ENCODE data around the gene ADCY7.

Gene ADCY7

GRCh38 chr16:50303041-50303604 is 36.8 kb downstream of the ADCY7 start:
- DNase-seq (ENCODE audit: low read depth): no peak
- no peak for TF ChIP-seq CTCF (IDR thresholded peaks at IDR 0.05; ENCODE audit: control insufficient read depth, extremely low read depth, insufficient read depth)

GRCh38 chr16:50303605-50304466 is 37.5 kb downstream of the ADCY7 start:
- no peak for DNase-seq (ENCODE audit: low read depth)
- no peak overlapping the region for H3K4me3 ChIP-seq (ENCODE audit: low read depth, low read length)
- TF ChIP-seq CTCF (IDR thresholded peaks at IDR 0.05; ENCODE audit: control insufficient read depth, extremely low read depth, insufficient read depth): no peak

More at GRCh38 chr16:50303041-50303604, 36.8 kb downstream of the ADCY7 start:
- H3K4me3 ChIP-seq (ENCODE audit: low read depth, low read length): no peak overlapping the region

GRCh38 chr16:50304467-50305440 is 38.4 kb downstream of the ADCY7 start:
- no peak overlapping the region for H3K4me3 ChIP-seq (ENCODE audit: low read depth, low read length)
- no peak for TF ChIP-seq CTCF (IDR thresholded peaks at IDR 0.05; ENCODE audit: control insufficient read depth, extremely low read depth, insufficient read depth)
- no peak for DNase-seq (ENCODE audit: low read depth)

- DNase-seq (ENCODE audit: low read depth): no peak
- TF ChIP-seq CTCF (IDR thresholded peaks at IDR 0.05; ENCODE audit: control insufficient read depth, extremely low read depth, insufficient read depth): no peak
Measured at GRCh38 chr16:50305441-50306061, 39.2 kb downstream of the ADCY7 start.

GRCh38 chr16:50306287-50306686 is 39.9 kb downstream of the ADCY7 start:
- H3K4me3 ChIP-seq (ENCODE audit: low read depth, low read length): no peak overlapping the region
- no peak for DNase-seq (ENCODE audit: low read depth)
- no peak for TF ChIP-seq CTCF (IDR thresholded peaks at IDR 0.05; ENCODE audit: control insufficient read depth, extremely low read depth, insufficient read depth)

More at GRCh38 chr16:50305441-50306061, 39.2 kb downstream of the ADCY7 start:
- no peak overlapping the region for H3K4me3 ChIP-seq (ENCODE audit: low read depth, low read length)

GRCh38 chr16:50308237-50308965 is 42.0 kb downstream of the ADCY7 start:
- no peak overlapping the region for H3K4me3 ChIP-seq (ENCODE audit: low read depth, low read length)
- no peak for DNase-seq (ENCODE audit: low read depth)
- TF ChIP-seq CTCF (IDR thresholded peaks at IDR 0.05; ENCODE audit: control insufficient read depth, extremely low read depth, insufficient read depth): no peak

All from LNCaP clone FGC (cell line).